Activated CD4-positive, alpha-beta T cell treated with anti-CD3 and anti-CD28 coated beads, Interleukin-10, Interleukin-2, amounts not matched to agents 100 ng/mL and 50 ng/mL, durations not matched to agents 16 hours and 8 hours (primary cell): Measurements from ENCODE around the gene SOST.
"Not testable (repeated sequence)": the region's sequence is repeated elsewhere in the genome, so short reads cannot be mapped to it uniquely, and the experiment has no call there.

ENCODE experiments used
- DNase-seq: peaks from one replicate; pipeline ENCODE4 v3.0.0-alpha.2; 2020

The SOST gene

DNA sequence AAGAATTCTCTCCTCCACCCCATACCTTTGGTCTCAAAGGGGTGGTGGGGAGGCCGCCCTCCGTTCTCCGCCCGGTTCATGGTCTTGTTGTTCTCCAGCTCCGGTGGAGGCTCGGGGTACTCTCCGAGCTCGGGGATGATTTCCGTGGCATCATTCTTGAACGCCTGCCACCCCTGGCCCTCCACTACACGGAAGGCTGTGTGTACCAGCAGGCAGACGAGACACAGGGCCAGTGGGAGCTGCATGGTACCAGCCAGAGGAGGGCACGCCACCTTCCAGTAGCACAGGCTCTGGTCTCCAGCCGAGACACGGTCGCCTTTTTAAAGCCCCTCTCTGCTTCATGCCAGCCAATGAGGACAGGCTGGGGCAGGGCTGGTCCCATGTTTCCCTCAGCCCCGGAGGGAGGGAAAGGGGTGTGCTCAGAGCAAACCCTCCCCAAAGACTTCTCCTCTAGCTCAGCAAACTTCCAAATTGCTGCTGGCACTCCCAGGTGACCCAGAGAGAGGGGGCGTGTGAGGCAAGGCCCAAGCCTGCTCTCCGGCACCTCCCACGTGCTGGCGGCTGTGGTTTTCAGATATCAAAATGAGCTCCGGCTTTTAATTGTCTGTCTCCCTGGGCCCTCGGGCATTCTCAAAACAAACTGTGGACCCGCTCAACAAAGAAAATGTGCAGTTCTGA is at the start of gene SOST:
SOST (minus strand) TSS at position 295 of the 678 bp plus-strand sequence; CDS start at position 245, 50 bp downstream.
- DNase-seq: no peak

DNA sequence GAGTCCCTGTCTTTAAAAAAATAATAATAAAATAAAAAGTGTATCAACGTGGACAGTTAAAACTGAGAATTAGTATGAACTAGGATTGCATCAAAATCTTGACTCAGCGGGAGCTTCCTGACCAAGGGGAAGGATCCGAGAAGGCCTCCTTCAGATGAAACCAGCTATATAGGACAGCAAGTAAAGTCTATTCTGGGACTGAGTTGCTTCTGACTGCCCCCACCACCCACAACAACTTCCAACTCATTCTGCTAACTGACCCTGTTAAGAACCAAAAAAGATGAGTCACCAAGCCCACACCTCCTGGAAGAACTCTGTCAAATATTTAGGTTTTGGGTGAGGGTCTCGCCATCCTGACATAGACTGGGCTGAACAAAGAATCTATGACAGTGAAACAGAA is 49.5 kb upstream of the SOST start:
- DNase-seq: no peak

DNA sequence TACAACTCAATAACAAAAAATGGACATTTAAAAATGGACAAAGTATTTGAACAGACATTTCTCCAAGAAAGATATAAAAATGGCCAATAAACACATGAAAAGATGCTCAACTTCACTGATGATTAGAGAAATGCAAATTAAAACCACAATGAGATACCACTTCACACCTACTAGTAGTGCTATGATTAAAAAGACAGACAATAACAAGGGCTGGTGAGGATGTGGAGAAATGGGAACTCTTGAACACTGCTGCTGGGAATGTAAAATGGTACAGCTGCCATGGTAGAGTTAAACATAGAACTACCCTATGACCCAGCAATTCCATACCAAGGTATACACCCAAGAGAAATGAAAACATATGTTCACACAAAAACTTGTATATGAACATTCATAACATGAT is 46.5 kb upstream of the SOST start:
- no peak for DNase-seq

DNA sequence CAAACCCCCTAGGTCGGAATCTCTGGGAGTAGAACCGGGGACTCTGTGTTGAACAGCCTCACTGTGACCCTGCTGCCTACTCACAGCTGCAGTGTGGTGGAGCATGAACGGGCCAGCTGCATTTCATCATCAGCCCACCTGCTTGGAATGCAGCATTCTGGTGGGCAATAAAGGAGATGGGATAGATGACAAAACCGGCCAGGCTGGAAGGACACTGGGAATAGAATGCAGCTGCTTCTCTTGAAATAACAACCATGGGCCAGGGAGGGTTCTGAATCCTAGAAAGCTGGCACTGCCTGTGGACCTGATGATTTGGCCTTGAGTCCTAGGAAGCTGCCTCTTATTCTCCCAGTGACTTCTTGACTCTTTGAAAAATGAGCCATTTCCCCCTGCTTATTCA is 45.2 kb upstream of the SOST start:
- no peak for DNase-seq

DNA sequence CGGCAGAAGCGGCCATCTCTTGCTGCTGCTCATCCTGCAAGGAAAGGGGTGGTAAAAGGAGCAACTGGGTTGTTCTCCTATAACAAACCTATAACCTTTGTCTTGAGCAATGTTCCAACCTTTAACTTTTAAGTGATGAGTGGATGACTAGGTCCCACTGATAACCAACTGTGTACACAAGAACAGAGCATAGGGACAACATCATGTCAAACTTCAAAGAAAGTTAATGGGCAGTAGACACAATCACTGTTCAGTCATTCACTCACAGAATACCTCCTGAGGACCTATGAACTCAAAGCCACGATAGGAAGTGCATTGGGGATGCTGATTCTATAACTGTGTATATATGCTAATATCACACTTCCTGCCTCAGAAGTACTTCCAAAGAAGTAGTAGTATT is 43.3 kb upstream of the SOST start:
- no peak for DNase-seq

DNA sequence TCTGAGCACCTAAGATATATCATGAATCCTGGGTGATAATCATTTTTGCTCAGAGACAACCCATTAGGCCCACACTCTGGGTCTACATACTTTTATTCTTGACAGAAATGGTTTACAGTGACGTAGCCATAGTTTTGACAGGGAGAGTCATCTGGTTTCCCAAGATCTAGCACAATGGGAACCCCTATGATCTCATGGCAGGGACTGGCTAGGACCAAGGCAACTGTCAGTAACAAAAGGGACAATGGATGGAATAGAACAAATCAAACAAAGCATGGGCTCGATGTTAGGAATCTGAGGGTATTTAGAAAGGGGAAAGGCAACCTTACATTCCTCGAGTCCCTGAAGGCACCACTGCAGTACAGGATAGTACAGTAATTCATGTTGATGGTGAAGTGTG is 42.1 kb upstream of the SOST start:
- no peak for DNase-seq

DNA sequence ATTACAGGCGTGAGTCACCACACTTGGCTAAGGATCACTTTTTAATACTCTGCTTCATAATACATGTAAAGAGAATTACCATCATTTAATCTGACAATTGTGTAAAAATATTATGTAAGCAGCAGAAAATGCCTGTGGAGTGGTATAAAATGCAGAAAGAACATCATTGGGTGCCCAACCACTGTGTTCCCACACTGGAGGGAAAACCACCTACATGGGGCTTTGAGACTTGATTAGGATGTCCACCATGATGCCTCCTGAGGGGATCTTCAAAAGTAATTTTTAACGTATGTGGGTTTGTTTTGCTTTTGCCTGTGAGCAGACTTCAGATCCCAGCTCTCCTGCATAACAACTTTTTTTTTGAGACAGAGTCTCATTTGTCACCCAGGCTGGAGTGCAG is 40.5 kb upstream of the SOST start:
- DNase-seq: no peak

DNA sequence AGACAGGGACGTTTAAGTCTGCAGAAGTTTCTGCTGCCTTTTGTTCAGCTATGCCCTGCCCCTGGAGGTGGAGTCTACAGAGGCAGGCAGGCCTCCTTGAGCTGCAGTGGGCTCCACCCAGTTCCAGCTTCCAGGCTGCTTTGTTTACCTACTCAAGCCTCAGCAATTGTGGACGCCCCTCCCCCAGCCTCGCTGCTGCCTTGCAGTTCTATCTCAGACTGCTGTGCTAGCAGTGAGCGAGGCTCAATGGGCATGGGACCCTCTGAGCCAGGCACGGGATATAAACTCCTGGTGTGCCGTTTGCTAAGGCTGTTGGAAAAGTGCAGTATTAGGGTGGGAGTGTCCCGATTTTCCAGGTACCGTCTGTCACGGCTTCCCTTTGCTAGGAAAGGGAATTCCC is 39.4 kb upstream of the SOST start:
- DNase-seq: not testable (repeated sequence)

DNA sequence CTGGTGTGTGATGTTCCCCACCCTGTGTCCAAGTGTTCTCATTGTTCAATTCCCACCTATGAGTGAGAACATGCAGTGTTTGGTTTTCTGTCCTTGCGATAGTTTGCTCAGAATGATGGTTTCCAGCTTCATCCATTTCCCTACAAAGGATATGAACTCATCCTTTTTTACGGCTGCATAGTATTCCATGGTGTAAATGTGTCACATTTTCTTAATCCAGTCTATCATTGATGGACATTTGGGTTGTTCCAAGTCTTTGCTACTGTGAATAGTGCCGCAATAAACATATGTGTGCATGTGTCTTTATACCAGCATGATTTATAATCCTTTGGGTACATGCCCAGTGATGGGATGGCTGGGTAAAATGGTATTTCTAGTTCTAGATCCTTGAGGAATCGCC is 34.1 kb upstream of the SOST start:
- not testable (repeated sequence) for DNase-seq

DNA sequence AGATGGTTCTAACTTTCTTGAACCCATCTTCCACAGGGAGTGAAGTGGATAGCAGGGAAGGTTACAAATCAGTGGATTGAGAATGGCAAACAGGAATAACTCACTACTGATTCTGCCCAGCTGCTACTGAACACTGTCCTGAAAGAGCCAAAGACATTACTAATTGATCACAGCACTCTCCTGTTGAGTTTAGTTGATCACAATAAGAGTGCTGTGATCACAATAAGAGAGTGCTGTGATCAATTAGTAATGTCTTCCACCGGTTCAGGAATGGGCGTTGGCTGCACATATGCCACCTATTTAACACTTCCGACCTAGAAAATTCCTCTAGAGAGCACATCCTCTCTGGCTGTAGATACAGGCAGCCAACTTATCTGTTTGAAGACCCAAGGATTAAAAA is 33.0 kb upstream of the SOST start:
- peak; percentile 14 for DNase-seq

DNA sequence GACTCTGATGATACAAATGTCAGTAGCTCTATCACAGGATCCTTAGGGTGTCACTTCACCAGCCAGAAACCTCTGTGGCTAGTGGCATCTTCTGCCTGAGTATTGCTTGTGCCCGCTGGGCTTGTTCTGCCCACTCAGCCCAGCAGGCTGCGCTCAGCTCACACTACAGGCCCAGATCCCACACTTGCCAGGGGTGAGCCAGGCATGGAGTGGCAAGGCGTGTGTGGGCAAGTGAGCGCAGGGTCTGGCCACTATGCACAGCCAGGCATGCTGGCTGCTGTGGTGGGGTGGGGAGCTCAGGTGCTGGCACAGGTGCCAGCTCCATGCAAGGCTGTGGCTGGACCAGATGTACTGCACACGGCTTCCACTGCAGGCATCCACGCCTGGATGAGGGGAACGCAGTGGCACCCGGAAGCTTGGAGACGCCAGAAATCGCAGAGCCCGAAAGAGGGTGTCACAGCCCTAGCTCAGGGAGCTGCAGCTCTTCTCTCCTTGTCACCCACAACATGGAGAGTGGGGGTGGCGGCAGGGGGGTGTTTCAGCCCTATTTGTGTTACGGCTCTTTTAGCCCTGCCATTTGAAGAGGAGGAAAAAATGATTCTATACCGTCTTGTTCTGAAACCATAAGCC is 31.8 kb upstream of the SOST start:
- DNase-seq: no peak

DNA sequence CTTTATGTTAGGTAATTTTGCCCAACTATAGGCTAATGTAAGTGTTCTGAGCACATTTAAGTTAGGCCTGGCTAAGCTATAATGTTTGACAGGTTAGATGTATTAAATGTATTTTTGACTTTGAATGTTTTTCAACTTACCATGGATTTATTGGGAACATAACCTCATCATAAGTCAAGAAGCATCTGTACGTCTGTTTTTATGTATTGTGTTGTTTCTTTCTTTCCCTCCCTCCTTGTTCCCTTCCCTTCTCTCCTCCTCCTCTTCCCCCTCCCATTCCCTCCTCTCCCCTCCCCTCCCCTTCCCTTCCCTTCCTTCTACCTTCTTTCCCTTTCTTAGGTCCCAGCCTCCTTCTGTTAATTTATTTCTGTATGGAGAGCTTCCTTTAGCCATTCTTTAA is 30.9 kb upstream of the SOST start:
- no peak for DNase-seq

DNA sequence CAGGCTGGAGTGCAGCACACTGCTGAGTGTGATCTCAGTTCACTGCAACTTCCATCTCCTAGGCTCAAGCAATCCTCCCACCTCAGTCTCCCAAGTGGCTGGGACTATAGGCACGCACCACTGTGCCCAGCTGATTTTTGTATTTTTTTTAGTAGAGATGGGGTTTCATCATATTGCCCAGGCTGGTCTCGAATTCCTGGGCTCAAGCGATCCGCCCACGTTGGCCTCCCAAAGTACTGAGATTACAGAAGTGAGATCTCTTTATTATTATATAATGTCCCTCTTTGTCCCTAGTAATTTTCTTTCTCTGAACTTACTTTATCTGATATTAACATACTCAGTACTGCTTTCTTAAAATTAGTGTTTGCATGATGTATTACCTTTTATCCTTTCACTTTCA is 29.9 kb upstream of the SOST start:
- no peak for DNase-seq

DNA sequence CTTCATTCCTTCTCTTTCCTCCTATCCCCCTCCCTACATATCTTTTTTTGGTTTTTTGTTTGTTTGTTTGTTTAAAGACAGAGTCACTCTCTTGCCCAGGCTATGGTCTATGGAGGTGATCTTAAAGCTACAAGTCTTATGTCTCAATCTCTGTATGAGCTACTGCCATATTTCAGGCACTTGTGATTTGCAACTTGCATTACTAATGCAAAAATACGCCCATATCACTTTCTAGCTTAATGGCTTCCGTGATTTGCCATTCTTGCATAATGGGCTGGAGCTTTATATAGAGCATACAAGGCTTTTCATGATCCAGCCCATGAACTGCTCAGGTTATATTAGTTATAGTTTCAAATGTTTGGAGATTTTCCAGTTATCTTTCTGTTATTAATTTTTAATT is 29.1 kb upstream of the SOST start:
- DNase-seq: no peak

DNA sequence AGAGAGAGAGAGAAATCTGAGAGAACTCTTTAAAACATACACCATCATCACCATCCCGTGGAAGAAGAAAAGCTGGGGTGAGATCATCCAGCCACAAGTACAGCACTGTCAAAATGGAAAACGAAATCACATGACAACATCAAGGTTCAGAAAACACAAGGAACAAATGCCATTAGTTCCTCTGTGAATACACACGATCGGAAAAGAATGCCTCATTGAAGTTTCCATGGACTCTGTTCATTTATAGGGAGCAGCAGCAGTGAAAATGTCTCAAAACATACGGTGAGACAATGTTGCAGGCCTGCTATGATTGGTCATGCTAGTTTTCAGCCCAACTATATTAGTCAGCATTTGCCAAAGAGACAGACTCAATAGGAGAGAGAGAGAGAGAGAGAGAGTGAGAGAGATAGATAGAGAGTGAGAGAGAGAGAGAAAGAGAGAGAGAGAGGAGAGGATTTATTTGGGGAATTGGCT is 26.1 kb upstream of the SOST start:
- peak; percentile 15 for DNase-seq

DNA sequence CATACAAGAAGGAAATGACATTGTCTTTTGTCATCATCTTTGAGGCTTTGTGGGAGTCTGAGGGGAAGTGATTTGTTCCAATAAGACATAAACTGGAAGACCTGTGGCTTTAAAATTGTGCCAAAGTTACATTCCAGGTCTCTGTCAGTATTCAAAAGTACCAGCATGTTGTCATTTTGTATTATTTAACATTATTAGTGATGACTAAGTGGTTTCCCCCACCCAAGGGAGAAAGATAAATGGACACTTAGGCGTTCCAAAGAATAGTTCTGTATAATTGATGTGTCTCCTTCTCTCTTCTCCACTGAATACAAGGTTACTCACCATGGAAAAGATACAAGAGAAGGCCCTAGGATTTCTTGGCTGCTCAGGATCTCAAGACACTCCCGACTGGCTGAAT is 25.5 kb upstream of the SOST start:
- DNase-seq: no peak

DNA sequence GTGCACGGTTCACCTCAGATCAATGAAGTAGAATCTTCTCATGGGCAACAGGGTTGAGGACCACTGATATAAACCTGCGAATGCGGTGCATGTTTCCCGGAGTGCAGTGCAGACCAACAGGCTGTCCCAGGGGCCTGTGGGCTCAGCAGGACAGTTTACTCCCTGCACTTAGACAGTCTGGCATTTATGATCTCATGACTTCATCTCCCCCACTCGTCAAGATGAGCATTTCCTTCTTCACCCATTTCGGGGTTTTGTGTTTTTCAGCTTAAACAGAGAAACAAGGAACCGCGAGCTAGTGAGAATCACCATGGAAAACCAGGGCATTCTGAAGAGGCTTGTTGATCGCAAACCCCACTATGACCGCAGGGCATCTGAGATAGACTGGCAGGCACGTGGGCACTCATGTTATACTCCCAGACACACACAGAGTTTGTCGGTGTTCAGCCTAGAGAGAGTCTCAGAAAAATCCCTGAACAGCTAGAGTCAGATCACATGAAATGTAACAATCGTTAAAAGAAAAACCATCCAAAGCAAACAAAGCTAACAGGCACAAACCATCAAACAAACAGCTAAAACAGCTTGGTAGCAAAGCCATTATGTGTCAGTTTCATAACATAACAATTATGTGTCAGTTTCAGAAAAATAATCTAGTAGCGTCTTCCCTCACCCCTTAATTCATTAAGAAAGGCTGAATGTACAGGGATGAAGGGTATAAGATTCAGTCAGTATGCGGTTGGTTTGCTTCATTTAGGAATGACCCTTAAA is 24.5 kb upstream of the SOST start:
- DNase-seq: no peak

DNA sequence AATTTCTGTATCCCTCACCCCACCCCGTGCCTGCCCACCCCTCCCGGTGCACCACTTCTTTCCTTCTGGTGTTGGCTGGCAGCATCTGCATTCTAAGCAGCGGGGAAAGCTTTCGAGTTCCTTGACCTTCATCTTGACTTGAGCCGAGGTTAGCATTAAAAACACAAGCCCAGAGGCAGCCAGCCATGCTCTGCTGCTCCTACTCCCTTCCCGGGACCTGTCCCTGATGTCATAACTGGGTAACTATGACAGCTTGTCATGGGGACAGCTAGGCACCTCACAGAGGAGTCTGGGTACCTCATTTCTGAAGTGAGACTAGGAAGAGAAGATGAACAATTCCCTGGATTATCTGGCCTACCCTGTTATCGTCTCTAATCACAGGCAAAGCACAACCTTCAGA is 21.5 kb upstream of the SOST start, which contains the start of gene CFAP97D1:
CFAP97D1 (plus strand) TSS at position 301 of the 400 bp plus-strand sequence; CDS start at position 329, 28 bp downstream.
- no peak for DNase-seq

DNA sequence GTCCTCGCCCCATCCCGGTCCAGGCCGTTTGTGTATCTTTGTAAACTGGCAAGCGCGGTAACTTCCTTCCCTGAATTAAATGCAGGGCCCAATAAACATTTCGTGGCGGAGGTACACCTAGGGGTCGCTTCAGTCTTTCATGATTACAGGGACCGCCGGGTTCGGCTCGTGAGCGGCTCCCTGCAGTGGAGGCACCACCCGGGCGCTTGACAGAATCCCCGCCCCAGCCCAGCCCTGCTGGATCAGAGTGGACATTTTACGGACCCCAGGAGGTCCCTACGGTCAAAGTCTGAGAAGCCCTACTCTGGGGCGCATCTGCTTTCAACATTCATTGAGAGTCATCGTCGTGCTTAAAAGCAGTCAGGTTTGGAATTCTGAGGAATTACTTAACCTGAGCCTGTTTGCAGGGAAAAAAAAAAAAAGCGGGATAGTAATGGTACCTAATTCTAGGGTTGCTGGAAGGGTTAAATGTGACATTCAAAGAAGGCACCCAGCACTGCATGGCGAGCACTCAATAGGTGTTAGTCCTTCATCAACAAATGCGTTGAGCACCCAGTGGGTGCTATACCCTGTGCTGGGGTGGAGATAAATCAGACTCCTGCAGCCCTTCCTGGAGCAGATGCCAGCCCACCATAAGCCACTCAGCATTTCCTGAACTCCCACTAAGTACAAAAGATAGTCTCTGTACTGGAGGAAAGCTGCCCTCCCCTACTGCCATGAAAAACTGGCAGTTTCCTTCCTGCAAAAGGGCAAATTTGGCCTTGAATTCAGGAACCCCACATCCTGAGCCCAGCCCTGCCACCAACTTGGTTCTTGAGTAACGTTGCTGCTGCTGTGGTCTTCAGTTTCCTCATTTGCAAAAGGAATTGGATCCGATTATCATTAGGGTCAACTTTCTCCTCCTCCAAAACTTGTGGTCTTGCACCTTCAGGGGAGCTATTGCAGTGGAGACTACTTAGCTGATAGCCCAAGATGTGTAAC is 20.8 kb upstream of the SOST start:
- DNase-seq: no peak

DNA sequence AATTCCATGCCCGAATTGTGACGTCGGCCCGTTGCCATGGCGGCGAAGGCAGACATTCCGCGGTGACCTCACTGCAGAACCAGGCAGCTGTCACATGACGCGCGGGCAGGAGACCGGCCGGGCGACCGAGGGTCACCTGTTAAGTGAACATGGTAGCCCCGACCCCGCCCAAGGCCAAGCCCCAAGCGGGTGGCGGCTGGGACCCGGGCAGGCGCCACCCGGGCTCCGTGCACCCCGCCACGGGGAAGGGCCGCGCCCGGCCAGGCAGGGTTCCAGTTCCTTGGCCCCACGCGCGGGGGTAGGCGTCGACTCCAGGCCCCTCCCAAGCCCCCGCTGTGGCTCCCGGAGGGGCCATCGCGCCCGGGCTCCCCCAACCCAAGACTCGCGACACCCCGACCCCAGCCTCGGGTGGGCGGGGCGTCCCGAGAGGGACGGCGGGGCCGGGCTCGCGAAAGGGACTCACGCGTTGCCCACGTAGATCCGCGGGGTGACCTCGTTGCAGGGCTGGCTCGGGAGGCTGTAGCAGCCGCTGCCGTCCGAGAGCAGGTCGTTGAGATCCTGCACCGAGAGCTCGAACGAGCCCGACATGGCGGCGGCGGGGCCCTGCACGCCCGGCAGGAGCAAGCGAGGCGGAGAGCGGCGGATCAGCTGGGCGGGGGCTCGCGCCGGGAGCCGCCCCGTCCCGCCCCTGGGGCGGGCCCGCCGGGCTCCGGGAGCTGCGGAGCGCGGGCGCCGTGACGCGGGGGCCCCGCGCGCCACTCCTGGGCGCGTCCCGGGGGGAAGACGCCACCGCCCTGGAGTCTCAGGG is 19.9 kb upstream of the SOST start, which contains the start of gene DUSP3:
DUSP3 (minus strand) TSS at position 641 of the 808 bp plus-strand sequence; CDS start at position 588, 53 bp downstream.
- peak; percentile 76 for DNase-seq
